Left lung (tissue), 10 donors: Measurements from ENCODE around the gene C17orf50. TPM values are rescaled to one million over a fixed set of nuclear protein-coding genes. Genes with fewer than 3 reads are reported as not detected.

Experiments
- ATAC-seq: fragments of 200-7000 bp; cut with Tn5 transposase; one replicate; pipeline ENCODE4 v1.9.1; 2020; ENCODE audit warnings: moderate library complexity
- DNase-seq, 4 donors: peaks; one replicate each; pipeline ENCODE4 v3.0.0-alpha.2; 2013 to 2020
- H3K27ac ChIP-seq, 2 donors: fragments of 200-600 bp; sonication (generic) in 1 of 2; one replicate each; pipeline versions ENCODE4 v1.5.0 to v1.8.0; 2020 to 2021
- H3K27me3 ChIP-seq, 2 donors: fragments of 200-600 bp; sonication (generic) in 1 of 2; one replicate each; pipeline versions ENCODE4 v1.5.0 to v1.8.0; 2020 to 2021
- H3K36me3 ChIP-seq, 2 donors: fragments of 200-600 bp; sonication (generic) in 1 of 2; one replicate each; pipeline versions ENCODE4 v1.5.0 to v1.8.0; 2020 to 2021
- H3K4me1 ChIP-seq, 2 donors: fragments of 200-600 bp; one replicate each; pipeline ENCODE4 v1.8.0; 2021
- H3K4me3 ChIP-seq, 2 donors: fragments of 200-600 bp; sonication (generic) in 1 of 2; one replicate each; pipeline versions ENCODE4 v1.5.0 to v1.8.0; 2020 to 2021; ENCODE audit warnings: mild to moderate bottlenecking in 1 of 2
- H3K9me3 ChIP-seq, 2 donors: fragments of 200-600 bp; sonication (generic) in 1 of 2; one replicate each; pipeline versions ENCODE4 v1.5.0 to v1.8.0; 2020 to 2021
- intact Hi-C, 2 donors: fragments of 100-400 bp; cut with DNase I; formaldehyde crosslinking; loops; one replicate each; pipeline versions ENCODE4 v1.11.2 to v1.14.2; 2022
- polyA plus RNA-seq, 6 donors: library from polyadenylated mRNA; unstranded; fragments of 120-200 nt; gene quantifications; one replicate each; pipeline ENCODE4 v1.2.1, GENCODE V29; 2013; ENCODE audit not compliant: insufficient read length in 6 of 6
- total RNA-seq, 2 donors: library from RNA; stranded (reverse); fragmentation: NEBNext Ultra II Directional; extraction: Animal tissue kit (Norgen Biotek cat#: 25700); gene quantifications; one replicate each; pipeline ENCODE4 v1.2.1, GENCODE V29; 2021
- TF ChIP-seq, protein P1 (sequence below), 2 donors: fragments of 200-600 bp; sonication (generic) in 1 of 2; IDR thresholded peaks; one replicate each; pipeline versions ENCODE4 v1.5.0 to v1.8.0; 2021; ENCODE audit warnings: antibody characterized with exemption in 2 of 2
- donor health status: DM: no; HTN: yes; CAD: no.
- donor health status: DM: no; HTN: no; CAD: no.

Gene C17orf50
- total and polyA plus RNA-seq, 8 donors = 0.16 to 0.21 (median 0.20) TPM; not detected in 5

GRCh38 chr17:35765756-35766488 is 5.2 kb downstream of the C17orf50 start:
- H3K27me3 ChIP-seq = peaks cover 0 to 14% of the 10 kb centered on the region in 2 donors
- peaks cover 5 to 17% of the 10 kb centered on the region in 2 donors for H3K4me1 ChIP-seq
- no peak overlapping the region for H3K27ac ChIP-seq
- no peaks in the 10 kb centered on the region for H3K36me3 ChIP-seq
- TF ChIP-seq, protein P1, sequence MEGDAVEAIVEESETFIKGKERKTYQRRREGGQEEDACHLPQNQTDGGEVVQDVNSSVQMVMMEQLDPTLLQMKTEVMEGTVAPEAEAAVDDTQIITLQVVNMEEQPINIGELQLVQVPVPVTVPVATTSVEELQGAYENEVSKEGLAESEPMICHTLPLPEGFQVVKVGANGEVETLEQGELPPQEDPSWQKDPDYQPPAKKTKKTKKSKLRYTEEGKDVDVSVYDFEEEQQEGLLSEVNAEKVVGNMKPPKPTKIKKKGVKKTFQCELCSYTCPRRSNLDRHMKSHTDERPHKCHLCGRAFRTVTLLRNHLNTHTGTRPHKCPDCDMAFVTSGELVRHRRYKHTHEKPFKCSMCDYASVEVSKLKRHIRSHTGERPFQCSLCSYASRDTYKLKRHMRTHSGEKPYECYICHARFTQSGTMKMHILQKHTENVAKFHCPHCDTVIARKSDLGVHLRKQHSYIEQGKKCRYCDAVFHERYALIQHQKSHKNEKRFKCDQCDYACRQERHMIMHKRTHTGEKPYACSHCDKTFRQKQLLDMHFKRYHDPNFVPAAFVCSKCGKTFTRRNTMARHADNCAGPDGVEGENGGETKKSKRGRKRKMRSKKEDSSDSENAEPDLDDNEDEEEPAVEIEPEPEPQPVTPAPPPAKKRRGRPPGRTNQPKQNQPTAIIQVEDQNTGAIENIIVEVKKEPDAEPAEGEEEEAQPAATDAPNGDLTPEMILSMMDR (IDR thresholded peaks at IDR 0.05) = no peak
- intact Hi-C loops = loop anchor here in 1 of 2 donors (2.0 kb wide), 1 partner anchor 39 kb away; no protein-coding TSS in a partner anchor
- DNase-seq = no peak
- ATAC-seq = no peak
- no peaks in the 10 kb centered on the region for H3K9me3 ChIP-seq
- H3K4me3 ChIP-seq = no peak overlapping the region

GRCh38 chr17:35766489-35766877 is 5.8 kb downstream of the C17orf50 start:
- Histone ChIP-seq H3K36me3 (no peaks in the 10 kb centered on the region), H3K9me3 (no peaks in the 10 kb centered on the region), H3K4me3 (no peak overlapping the region), H3K4me1 (peaks cover 5 to 17% of the 10 kb centered on the region in 2 donors), H3K27ac (no peak overlapping the region), H3K27me3 (peaks cover 0 to 14% of the 10 kb centered on the region in 2 donors)
- TF ChIP-seq, protein P1 (IDR thresholded peaks at IDR 0.05) = no peak
- intact Hi-C loops = no loop called here
- DNase-seq = peak in 1 of 4 donors; percentile 81
- no peak for ATAC-seq

DNA sequence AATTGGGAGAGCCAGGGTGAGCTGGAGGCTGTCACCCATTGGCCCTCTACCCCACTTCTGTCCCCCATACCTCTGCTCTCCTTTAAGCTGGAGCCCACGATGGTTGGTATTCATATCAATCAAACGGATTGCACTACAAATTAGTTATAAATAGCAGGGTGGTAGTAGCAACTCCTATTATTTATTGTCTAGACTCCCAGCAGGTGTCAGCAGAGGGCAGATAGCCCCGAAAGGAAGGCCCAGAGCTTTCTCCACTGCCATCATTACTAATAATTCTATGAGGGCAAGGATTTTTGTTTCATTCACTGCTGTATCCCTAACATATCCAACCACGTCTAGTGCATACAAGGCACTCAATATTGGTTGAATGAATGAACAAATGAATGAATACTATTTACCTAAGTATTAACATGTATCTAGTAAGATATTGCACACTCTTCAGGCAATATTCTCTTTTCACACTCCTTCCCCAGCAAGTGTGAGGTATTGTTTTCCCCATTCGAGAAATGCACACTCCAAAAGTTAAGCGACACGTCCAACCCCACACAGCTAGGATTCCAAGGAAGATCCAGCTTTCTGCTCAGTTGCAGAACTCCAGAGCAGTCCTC is 6.3 kb downstream of the C17orf50 start:
- Histone ChIP-seq H3K4me3 (no peak overlapping the region), H3K27ac (no peak overlapping the region), H3K9me3 (no peaks in the 10 kb centered on the region), H3K27me3 (peaks cover 0 to 14% of the 10 kb centered on the region in 2 donors), H3K4me1 (peaks cover 5 to 17% of the 10 kb centered on the region in 2 donors), H3K36me3 (no peaks in the 10 kb centered on the region)
- TF ChIP-seq, protein P1 (IDR thresholded peaks at IDR 0.05) = peak in 1 of 2 donors; percentile 43
- DNase-seq = peak in 2 of 4 donors; percentile 16 to 47
- intact Hi-C loops = no loop called here
- peak; percentile 13 for ATAC-seq

DNA sequence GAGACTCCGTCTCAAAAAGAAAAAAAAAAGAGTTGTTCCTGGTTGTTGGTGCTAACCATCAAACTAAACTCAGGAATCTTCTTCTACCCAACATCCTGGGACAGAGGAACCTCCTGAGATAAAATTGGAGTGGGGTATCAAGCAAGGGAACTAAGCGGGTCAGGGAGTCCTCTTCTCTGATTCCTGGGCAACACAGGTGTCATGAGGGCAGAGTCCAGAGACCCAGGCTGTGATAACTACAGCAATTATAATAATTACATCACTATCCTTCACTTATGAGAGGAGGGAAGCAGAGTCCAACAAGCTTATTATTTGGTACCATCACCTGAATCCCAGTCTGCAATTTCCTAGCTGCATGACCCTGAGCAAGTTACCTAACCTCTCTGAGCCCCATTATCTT is 8.1 kb downstream of the C17orf50 start:
- no peak overlapping the region for H3K27ac ChIP-seq
- H3K27me3 ChIP-seq = peaks cover 0 to 14% of the 10 kb centered on the region in 2 donors
- H3K9me3 ChIP-seq = no peaks in the 10 kb centered on the region
- TF ChIP-seq, protein P1 (IDR thresholded peaks at IDR 0.05) = no peak
- no peak for DNase-seq
- H3K36me3 ChIP-seq = no peaks in the 10 kb centered on the region
- H3K4me3 ChIP-seq = no peak overlapping the region
- peaks cover 5 to 21% of the 10 kb centered on the region in 2 donors for H3K4me1 ChIP-seq
- no peak for ATAC-seq
- intact Hi-C loops = no loop called here

GRCh38 chr17:35769895-35770486 is 9.3 kb downstream of the C17orf50 start:
- ATAC-seq = no peak
- intact Hi-C loops = no loop called here

More at GRCh38 chr17:35769895-35770486, 9.3 kb downstream of the C17orf50 start:
- H3K36me3 ChIP-seq = no peaks in the 10 kb centered on the region
- peaks cover 10 to 21% of the 10 kb centered on the region in 2 donors for H3K4me1 ChIP-seq
- TF ChIP-seq, protein P1 (IDR thresholded peaks at IDR 0.05) = no peak
- peaks cover 0 to 6% of the 10 kb centered on the region in 2 donors for H3K27me3 ChIP-seq
- H3K9me3 ChIP-seq = no peaks in the 10 kb centered on the region
- no peak overlapping the region for H3K4me3 ChIP-seq
- no peak overlapping the region for H3K27ac ChIP-seq
- DNase-seq = no peak
